Measurements from ENCODE around the gene STAT3. TPM values are rescaled to one million over a fixed set of nuclear protein-coding genes. Genes with fewer than 3 reads are reported as not detected.

The STAT3 gene
- total and polyA plus RNA-seq, 2 donors (not counting 1 experiment from before 2014, with no cell fraction given) = 50.1 to 140 TPM

DNA sequence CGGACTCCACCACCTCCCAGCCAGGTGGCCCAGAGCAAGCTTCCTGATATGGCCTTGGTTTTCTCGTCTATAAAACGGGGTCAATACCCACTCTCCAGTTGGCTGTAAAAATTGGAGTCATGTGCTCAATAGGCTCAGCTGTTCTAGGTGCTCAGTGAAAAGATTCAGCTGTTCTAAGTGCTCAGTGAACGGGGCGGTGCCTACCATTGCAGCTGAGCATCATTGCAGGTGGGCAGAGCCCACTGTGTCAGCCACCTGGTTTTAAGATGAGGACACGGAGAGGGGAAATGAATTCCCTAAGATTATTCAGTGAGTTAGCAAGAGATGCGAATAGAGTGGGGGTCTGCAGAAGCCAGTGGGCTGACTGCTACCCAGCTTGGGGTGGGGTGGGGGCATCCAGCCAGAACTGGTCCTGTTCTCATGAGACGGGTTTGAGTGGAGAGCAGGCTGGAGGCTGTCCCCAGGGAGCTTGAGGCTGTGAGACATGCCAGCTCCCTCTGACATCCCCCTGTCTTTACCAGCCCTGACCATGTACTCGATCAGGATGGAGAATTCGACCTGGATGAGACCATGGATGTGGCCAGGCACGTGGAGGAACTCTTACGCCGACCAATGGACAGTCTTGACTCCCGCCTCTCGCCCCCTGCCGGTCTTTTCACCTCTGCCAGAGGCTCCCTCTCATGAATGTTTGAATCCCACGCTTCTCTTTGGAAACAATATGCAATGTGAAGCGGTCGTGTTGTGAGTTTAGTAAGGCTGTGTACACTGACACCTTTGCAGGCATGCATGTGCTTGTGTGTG, 78.1 kb downstream of the STAT3 start:
- H3K27ac Mint-ChIP-seq = peak overlapping the region; percentile 1
- H3K4me1 Mint-ChIP-seq = peaks cover 35% of the 10 kb centered on the region
- peaks cover 34 to 37% of the 10 kb centered on the region in 2 donors for H3K4me1 ChIP-seq (ENCODE audit: control insufficient read depth in 2 of 2, insufficient read depth in 2 of 2, low read length in 2 of 2)
- CTCF ChIA-PET = interaction anchor here (1.0 to 20.6 kb wide), 7 partner anchors 12 to 125 kb away, joined by 3 to 546 read pairs (median 4); partner anchors contain the start of gene HCRT
- no peak overlapping the region for H3K9ac ChIP-seq (ENCODE audit: low read length)
- 93% methylated on average over 18 of the region's 19 CpGs for WGBS (ENCODE audit: insufficient coverage)
- H3K4me3 ChIP-seq (ENCODE audit: control extremely low read depth in 1 of 5, extremely low read depth in 1 of 5, insufficient read depth in 1 of 5, low read depth in 2 of 5, low read length in 4 of 5) = no peak overlapping the region
- no peak overlapping the region for H3K4me3 Mint-ChIP-seq
- POLR2A ChIA-PET = no interaction called here
- no peaks in the 10 kb centered on the region for H3K9me3 Mint-ChIP-seq (ENCODE audit: insufficient read depth)
- ATAC-seq (ENCODE audit: low read depth) (no peak), DNase-seq (no peak)
- no peak overlapping the region for H2AFZ ChIP-seq (ENCODE audit: insufficient read depth, low read depth, low read length, poor library complexity, severe bottlenecking)
- H3K9me3 ChIP-seq (ENCODE audit: control extremely low read depth in 1 of 3, control insufficient read depth in 2 of 3, insufficient read depth in 1 of 3, low read length in 2 of 3) = no peaks in the 10 kb centered on the region
- no peaks in the 10 kb centered on the region for H3K27me3 Mint-ChIP-seq
- no peaks in the 10 kb centered on the region for H3K79me2 ChIP-seq (ENCODE audit: control insufficient read depth, insufficient read depth, low read length)
- H3K27ac ChIP-seq (ENCODE audit: low read length in 2 of 2) = no peak overlapping the region
- no peaks in the 10 kb centered on the region for H3K27me3 ChIP-seq (replicated peaks in 1 of 4; ENCODE audit: control extremely low read depth in 1 of 4, control insufficient read depth in 3 of 4, insufficient read depth in 4 of 4, low read length in 3 of 4)
- no peak overlapping the region for H3K4me2 ChIP-seq (replicated peaks; ENCODE audit: low read depth, low read length, poor library complexity, severe bottlenecking)
- H4K20me1 ChIP-seq (ENCODE audit: control insufficient read depth, insufficient read depth, low read length, poor library complexity, severe bottlenecking) = peaks cover 14% of the 10 kb centered on the region
- intact Hi-C loops (cut with micrococcal nuclease) = no loop called here
- TF ChIP-seq, protein P1, sequence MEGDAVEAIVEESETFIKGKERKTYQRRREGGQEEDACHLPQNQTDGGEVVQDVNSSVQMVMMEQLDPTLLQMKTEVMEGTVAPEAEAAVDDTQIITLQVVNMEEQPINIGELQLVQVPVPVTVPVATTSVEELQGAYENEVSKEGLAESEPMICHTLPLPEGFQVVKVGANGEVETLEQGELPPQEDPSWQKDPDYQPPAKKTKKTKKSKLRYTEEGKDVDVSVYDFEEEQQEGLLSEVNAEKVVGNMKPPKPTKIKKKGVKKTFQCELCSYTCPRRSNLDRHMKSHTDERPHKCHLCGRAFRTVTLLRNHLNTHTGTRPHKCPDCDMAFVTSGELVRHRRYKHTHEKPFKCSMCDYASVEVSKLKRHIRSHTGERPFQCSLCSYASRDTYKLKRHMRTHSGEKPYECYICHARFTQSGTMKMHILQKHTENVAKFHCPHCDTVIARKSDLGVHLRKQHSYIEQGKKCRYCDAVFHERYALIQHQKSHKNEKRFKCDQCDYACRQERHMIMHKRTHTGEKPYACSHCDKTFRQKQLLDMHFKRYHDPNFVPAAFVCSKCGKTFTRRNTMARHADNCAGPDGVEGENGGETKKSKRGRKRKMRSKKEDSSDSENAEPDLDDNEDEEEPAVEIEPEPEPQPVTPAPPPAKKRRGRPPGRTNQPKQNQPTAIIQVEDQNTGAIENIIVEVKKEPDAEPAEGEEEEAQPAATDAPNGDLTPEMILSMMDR (IDR thresholded peaks at IDR 0.05) = no peak
- no peak for TF ChIP-seq EZH2 (IDR thresholded peaks at IDR 0.05; ENCODE audit: borderline replicate concordance, insufficient read depth, low read depth, low read length, poor library complexity, severe bottlenecking)
- H3K36me3 ChIP-seq (replicated peaks in 1 of 2; ENCODE audit: control extremely low read depth in 1 of 2, control insufficient read depth in 1 of 2, extremely low read depth in 1 of 2, insufficient read depth in 2 of 2, low read length in 1 of 2) = peaks cover 0 to 64% of the 10 kb centered on the region in 2 experiments

DNA sequence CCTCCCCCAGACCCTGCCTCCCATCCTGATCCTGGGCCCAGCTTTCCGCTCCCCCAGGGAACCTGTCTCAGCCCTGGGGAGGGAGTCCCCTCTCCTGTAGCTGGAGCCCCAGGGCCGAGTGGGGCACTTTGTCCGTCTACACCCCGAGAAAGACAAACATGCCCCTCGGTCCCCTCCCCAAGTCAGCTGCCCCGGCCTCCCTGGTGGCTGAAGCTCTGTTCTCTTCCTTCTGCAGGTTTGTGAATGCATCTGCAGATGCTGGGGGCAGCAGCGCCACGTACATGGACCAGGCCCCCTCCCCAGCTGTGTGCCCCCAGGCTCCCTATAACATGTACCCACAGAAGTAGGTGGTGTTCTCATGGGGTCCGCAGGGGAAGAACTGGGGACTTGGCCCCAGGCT, 79.1 kb downstream of the STAT3 start:
- Histone ChIP-seq H3K27ac (ENCODE audit: low read length in 2 of 2) (no peak overlapping the region), H3K36me3 (replicated peaks in 1 of 2; ENCODE audit: control extremely low read depth in 1 of 2, control insufficient read depth in 1 of 2, extremely low read depth in 1 of 2, insufficient read depth in 2 of 2, low read length in 1 of 2) (peaks cover 0 to 71% of the 10 kb centered on the region in 2 experiments), H3K4me3 (ENCODE audit: control extremely low read depth in 1 of 5, extremely low read depth in 1 of 5, insufficient read depth in 1 of 5, low read depth in 2 of 5, low read length in 4 of 5) (no peak overlapping the region), H3K27me3 (replicated peaks in 1 of 4; ENCODE audit: control extremely low read depth in 1 of 4, control insufficient read depth in 3 of 4, insufficient read depth in 4 of 4, low read length in 3 of 4) (no peaks in the 10 kb centered on the region), H4K20me1 (ENCODE audit: control insufficient read depth, insufficient read depth, low read length, poor library complexity, severe bottlenecking) (peaks cover 14% of the 10 kb centered on the region), H3K4me2 (replicated peaks; ENCODE audit: low read depth, low read length, poor library complexity, severe bottlenecking) (no peak overlapping the region), H2AFZ (ENCODE audit: insufficient read depth, low read depth, low read length, poor library complexity, severe bottlenecking) (no peak overlapping the region), H3K4me1 (ENCODE audit: control insufficient read depth in 2 of 2, insufficient read depth in 2 of 2, low read length in 2 of 2) (peaks cover 23 to 27% of the 10 kb centered on the region in 2 donors), H3K9ac (ENCODE audit: low read length) (no peak overlapping the region), H3K79me2 (ENCODE audit: control insufficient read depth, insufficient read depth, low read length) (no peaks in the 10 kb centered on the region), H3K9me3 (ENCODE audit: control extremely low read depth in 1 of 3, control insufficient read depth in 2 of 3, insufficient read depth in 1 of 3, low read length in 2 of 3) (no peaks in the 10 kb centered on the region)
- ChIA-PET CTCF (interaction anchor here (1.0 to 20.6 kb wide), 4 partner anchors 19 to 119 kb away, joined by 3 to 546 read pairs (median 4); no protein-coding TSS in a partner anchor), POLR2A (no interaction called here)
- Mint-ChIP-seq H3K27me3 (no peaks in the 10 kb centered on the region), H3K9me3 (ENCODE audit: insufficient read depth) (no peaks in the 10 kb centered on the region), H3K4me3 (no peak overlapping the region), H3K4me1 (peaks cover 28% of the 10 kb centered on the region), H3K27ac (no peak overlapping the region)
- intact Hi-C loops (cut with micrococcal nuclease) = no loop called here
- 95% methylated on average over 7 of the region's 9 CpGs for WGBS (ENCODE audit: insufficient coverage)
- no peak for DNase-seq
- ATAC-seq (ENCODE audit: low read depth) = no peak
- TF ChIP-seq, protein P1 (IDR thresholded peaks at IDR 0.05) = no peak
- TF ChIP-seq EZH2 (IDR thresholded peaks at IDR 0.05; ENCODE audit: borderline replicate concordance, insufficient read depth, low read depth, low read length, poor library complexity, severe bottlenecking) = no peak

All from B cell (primary cell).